ENCODE results near the gene KISS1.

The KISS1 gene

DNA sequence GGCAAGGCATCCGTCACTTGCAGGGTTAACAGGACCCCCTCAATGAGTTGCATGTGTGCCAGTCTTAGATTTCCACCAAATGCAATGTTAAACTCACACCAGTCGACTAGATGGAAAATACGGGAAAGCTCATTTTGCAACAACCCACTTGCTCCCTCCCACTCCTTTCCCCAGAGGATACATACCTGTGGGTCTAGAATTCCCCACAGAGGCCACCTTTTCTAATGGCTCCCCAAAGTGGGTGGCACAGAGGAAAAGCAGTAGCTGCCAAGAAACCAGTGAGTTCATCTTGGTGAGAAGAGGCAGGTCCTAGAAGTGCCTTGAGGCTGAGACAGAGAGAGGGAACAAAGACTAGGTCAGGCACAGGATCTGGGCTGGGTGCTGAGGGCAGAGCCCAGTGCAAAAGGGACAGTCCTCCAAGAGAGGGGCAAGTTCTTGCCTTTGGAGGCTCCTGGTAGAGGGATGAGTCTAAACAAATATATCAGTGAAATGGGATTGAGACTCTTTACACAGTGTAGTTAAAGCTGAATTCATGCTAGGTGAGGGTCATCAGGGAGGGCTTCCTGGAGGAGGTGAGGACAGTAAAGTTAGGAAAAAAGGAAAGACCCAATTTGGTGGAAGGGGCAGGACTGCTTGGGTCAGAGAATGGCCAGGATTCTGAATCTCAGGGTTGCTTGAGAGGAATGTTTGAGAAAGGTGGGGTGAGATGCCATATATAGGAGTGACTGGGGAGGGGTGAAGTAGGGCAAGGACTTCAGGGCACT lies 3.5 kb downstream of the KISS1 start:
- no peak overlapping the region for H3K9ac ChIP-seq (ENCODE audit: low read length)
- H3K9me2 ChIP-seq (replicated peaks; ENCODE audit: insufficient read depth, low read length): no peaks in the 10 kb centered on the region
- no peak overlapping the region for H3K4me2 ChIP-seq (ENCODE audit: low read depth, low read length)
- no peaks in the 10 kb centered on the region for H3F3A ChIP-seq (ENCODE audit: insufficient read depth, low read length)
- no peaks in the 10 kb centered on the region for H3K9me3 ChIP-seq (replicated peaks; ENCODE audit: insufficient read depth, low read length)
- peaks cover 67% of the 10 kb centered on the region for H3K27me3 ChIP-seq (replicated peaks; ENCODE audit: insufficient read depth, low read length)
- no peak overlapping the region for H3K4me3 ChIP-seq (ENCODE audit: low read length)
- no peak overlapping the region for H3K27ac ChIP-seq (ENCODE audit: low read length)
- TF ChIP-seq EZH2 (optimal IDR thresholded peaks at IDR 0.05; ENCODE audit: low read depth, low read length): no peak
- TF ChIP-seq, protein P1, sequence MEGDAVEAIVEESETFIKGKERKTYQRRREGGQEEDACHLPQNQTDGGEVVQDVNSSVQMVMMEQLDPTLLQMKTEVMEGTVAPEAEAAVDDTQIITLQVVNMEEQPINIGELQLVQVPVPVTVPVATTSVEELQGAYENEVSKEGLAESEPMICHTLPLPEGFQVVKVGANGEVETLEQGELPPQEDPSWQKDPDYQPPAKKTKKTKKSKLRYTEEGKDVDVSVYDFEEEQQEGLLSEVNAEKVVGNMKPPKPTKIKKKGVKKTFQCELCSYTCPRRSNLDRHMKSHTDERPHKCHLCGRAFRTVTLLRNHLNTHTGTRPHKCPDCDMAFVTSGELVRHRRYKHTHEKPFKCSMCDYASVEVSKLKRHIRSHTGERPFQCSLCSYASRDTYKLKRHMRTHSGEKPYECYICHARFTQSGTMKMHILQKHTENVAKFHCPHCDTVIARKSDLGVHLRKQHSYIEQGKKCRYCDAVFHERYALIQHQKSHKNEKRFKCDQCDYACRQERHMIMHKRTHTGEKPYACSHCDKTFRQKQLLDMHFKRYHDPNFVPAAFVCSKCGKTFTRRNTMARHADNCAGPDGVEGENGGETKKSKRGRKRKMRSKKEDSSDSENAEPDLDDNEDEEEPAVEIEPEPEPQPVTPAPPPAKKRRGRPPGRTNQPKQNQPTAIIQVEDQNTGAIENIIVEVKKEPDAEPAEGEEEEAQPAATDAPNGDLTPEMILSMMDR (IDR thresholded peaks at IDR 0.05; ENCODE audit: low read length): no peak
- TF ChIP-seq EZH2phosphoT487 (IDR thresholded peaks at IDR 0.05; ENCODE audit: low read length): no peak
- H3K4me1 ChIP-seq (ENCODE audit: low read length): no peaks in the 10 kb centered on the region
- H2AFZ ChIP-seq (ENCODE audit: low read length): no peak overlapping the region
- H3K36me3 ChIP-seq (replicated peaks; ENCODE audit: insufficient read depth, low read length): no peaks in the 10 kb centered on the region
- DNase-seq: no peak
- no peaks in the 10 kb centered on the region for H3K79me2 ChIP-seq (ENCODE audit: low read length)
- no peaks in the 10 kb centered on the region for H4K20me1 ChIP-seq (ENCODE audit: insufficient read depth, low read length)

GRCh38 chr1:204192046-204192445 lies 4.2 kb downstream of the KISS1 start:
- no peaks in the 10 kb centered on the region for H3K36me3 ChIP-seq (replicated peaks; ENCODE audit: insufficient read depth, low read length)
- TF ChIP-seq, protein P1 (IDR thresholded peaks at IDR 0.05; ENCODE audit: low read length): no peak
- TF ChIP-seq EZH2phosphoT487 (IDR thresholded peaks at IDR 0.05; ENCODE audit: low read length): no peak
- TF ChIP-seq EZH2 (optimal IDR thresholded peaks at IDR 0.05; ENCODE audit: low read depth, low read length): no peak
- no peak for DNase-seq
- H3K79me2 ChIP-seq (ENCODE audit: low read length): no peaks in the 10 kb centered on the region
- H3F3A ChIP-seq (ENCODE audit: insufficient read depth, low read length): no peaks in the 10 kb centered on the region
- no peaks in the 10 kb centered on the region for H3K4me1 ChIP-seq (ENCODE audit: low read length)
- H3K27ac ChIP-seq (ENCODE audit: low read length): no peak overlapping the region
- no peak overlapping the region for H3K9ac ChIP-seq (ENCODE audit: low read length)
- H3K27me3 ChIP-seq (replicated peaks; ENCODE audit: insufficient read depth, low read length): peaks cover 65% of the 10 kb centered on the region
- no peak overlapping the region for H2AFZ ChIP-seq (ENCODE audit: low read length)
- H3K4me2 ChIP-seq (ENCODE audit: low read depth, low read length): no peak overlapping the region
- no peak overlapping the region for H3K4me3 ChIP-seq (ENCODE audit: low read length)
- no peaks in the 10 kb centered on the region for H3K9me2 ChIP-seq (replicated peaks; ENCODE audit: insufficient read depth, low read length)
- no peaks in the 10 kb centered on the region for H3K9me3 ChIP-seq (replicated peaks; ENCODE audit: insufficient read depth, low read length)
- no peaks in the 10 kb centered on the region for H4K20me1 ChIP-seq (ENCODE audit: insufficient read depth, low read length)

- no peak overlapping the region for H3K9ac ChIP-seq (ENCODE audit: low read length)
- TF ChIP-seq EZH2 (optimal IDR thresholded peaks at IDR 0.05; ENCODE audit: low read depth, low read length): no peak
- H3K36me3 ChIP-seq (replicated peaks; ENCODE audit: insufficient read depth, low read length): no peaks in the 10 kb centered on the region
- no peak overlapping the region for H3K4me2 ChIP-seq (ENCODE audit: low read depth, low read length)
- no peaks in the 10 kb centered on the region for H3K79me2 ChIP-seq (ENCODE audit: low read length)
- no peaks in the 10 kb centered on the region for H3K9me3 ChIP-seq (replicated peaks; ENCODE audit: insufficient read depth, low read length)
- H3F3A ChIP-seq (ENCODE audit: insufficient read depth, low read length): no peaks in the 10 kb centered on the region
- DNase-seq: no peak
- no peak overlapping the region for H2AFZ ChIP-seq (ENCODE audit: low read length)
- peaks cover 60% of the 10 kb centered on the region for H3K27me3 ChIP-seq (replicated peaks; ENCODE audit: insufficient read depth, low read length)
- H3K9me2 ChIP-seq (replicated peaks; ENCODE audit: insufficient read depth, low read length): no peaks in the 10 kb centered on the region
- no peaks in the 10 kb centered on the region for H3K4me1 ChIP-seq (ENCODE audit: low read length)
- H4K20me1 ChIP-seq (ENCODE audit: insufficient read depth, low read length): no peaks in the 10 kb centered on the region
- H3K4me3 ChIP-seq (ENCODE audit: low read length): no peak overlapping the region
- H3K27ac ChIP-seq (ENCODE audit: low read length): no peak overlapping the region
Measured at GRCh38 chr1:204191456-204191855, 4.8 kb downstream of the KISS1 start.

Measured in MM.1S (cell line).